Kidney tubule cell (primary cell): Measurements from ENCODE around the gene AKAP13.
"Not testable (repeated sequence)": the region's sequence is repeated elsewhere in the genome, so short reads cannot be mapped to it uniquely, and the experiment has no call there.

Experiments
- DNase-seq: peaks from one replicate; pipeline ENCODE4 v3.0.0-alpha.2; 2018; ENCODE audit warnings: low spot score

The AKAP13 gene

DNA sequence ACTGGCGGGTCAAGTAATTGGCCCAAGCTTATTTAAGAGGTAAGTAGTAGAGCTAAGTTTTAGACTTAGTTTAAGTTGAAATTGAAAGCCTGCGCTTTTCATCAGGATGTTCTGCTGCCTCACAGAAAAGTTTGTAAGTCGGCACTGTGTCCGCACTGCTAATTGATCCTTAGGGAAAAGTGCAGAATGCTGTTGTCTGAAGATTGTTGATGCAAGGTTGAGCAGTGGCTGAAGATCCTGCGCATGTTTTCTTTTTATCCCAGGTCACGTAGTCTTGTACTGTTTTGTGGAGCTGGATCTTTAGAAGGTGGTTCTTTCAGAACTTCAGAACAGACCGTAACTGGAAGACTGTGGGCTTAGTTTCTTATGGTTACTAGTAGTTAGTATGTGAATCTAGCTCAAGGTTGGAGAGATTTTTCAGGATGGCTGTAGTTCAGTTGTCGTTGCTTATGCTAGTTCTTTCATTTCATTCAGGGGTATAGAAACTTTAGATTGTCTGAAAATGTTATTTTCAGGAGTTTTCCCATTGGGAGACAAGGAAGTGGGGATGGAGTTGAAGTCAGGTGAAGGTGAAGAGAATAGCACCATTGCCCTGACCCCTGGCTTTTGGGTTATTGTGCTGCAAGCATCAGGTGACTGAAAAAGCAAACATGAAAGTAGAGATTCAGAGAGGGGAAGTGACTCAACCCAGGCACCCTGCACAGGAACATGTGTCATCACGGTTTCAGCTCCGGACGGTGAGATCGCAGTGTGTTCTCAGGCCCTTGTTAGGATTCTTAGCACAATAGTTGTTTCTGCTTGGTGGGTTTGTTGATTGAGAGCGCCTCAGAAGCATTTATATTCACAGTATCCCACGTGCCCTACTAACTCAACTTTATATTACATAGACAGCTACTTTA lies 32.8 kb downstream of the AKAP13 start:
- peak; percentile 95 for DNase-seq

DNA sequence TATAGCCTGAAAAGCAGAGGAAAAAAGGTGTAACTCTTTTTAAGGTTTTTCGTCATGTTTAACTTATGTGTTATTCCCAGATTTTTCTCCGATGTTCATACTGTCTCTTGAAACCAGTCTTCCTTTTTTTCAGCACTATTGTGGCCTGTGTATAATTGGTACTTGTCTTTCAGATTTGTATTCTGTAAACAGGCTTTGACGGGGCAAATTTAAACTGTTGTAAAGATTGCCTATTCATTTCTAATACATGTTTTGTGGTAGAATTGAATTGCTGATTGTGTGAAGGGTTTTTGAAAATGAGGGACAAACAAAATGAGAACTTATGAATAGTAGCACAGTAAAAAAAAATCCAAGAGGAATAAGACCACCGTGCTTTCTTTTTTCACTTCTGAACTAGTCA lies 33.6 kb downstream of the AKAP13 start:
- no peak for DNase-seq

DNA sequence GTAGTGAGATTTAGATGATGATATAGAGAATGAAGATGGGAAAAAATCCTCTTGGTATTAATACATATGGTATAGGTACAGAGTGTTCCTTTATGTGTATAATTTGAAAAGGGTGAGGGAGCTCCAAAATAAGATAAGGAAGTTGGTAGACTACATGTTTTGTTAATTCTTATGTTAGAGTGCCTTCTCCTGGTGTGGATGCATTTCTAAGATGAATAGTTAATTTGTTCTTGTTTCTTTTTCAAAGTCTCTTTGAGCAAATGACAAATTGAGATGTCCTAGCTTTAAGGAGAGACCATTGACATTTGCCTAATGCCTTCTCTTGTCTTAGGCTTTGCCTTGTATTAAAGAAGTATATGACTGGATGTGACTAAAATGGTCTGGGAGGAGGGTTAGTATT lies 34.1 kb downstream of the AKAP13 start:
- DNase-seq = peak; percentile 41

DNA sequence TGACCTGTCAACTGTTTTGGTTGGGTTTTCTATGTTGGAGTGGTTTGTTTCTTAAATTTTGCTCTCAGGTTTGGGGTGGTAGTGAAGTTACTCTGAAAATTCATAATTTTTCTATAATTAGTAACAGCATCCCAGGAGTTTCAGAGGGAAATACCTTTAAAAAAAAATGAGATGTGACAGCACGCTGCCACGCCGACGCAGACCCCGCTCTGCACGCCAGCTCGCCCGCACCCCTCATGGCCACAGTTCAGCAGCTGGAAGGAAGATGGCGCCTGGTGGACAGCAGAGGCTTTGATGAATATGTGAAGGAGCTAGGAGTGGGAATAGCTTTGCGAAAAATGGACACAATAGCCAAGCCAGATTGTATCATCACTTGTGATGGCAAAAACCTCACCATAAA lies 34.6 kb downstream of the AKAP13 start:
- DNase-seq = no peak

DNA sequence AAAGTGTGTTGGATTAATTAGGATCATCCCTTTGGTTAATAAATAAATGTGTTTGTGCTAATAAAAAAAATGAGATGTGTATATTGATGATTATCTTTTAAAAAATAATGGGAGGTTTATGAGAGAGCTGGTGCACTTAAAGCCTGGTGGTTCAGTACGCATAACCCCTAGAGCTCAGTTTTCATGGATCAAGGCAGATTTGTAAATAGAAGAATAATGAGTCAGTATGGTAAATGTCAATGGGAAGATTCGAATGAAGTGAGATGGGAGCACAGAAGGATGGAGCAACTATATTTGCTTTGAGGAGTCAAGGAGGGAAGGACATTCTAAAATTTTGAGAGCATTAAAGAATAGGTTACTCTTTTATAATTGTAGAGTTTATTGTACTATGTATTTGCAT lies 35.4 kb downstream of the AKAP13 start:
- no peak for DNase-seq

DNA sequence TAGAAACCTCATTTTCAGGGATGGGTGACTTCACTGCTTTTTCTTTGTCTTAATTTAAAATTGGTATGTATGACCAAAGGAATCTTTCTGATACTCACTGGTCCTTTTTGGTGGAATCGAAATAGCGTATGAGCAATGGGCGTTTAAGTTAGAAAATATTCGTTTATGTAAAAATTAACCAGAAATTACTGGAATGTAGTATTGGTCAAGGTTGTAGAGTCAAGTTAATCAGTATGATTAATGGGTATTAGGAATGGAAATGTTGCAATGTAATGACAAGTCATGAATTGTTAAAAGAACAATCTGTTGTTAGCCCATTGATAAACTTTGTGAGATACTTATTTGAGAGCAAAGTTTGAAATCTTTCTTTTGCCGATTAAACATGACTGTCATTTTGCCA lies 36.9 kb downstream of the AKAP13 start:
- peak; percentile 72 for DNase-seq

DNA sequence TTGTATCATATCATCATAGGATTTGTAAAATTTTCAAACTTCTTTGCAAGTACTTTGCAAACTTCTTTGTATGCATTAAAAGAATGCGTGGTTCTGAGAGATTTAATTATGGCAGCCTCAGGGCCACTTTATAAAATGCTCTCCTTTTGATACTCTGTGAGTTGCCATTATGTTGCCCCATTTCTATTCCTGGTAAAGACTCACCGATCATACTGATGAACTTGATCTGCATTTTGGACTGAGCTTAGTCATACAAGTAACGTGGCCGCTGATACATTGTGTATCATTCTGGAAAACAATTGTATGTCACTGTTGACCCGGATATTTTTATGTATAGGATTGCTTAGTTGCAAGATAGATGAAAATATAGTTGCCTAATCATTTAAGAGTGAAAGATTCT lies 38.8 kb downstream of the AKAP13 start:
- DNase-seq = no peak

DNA sequence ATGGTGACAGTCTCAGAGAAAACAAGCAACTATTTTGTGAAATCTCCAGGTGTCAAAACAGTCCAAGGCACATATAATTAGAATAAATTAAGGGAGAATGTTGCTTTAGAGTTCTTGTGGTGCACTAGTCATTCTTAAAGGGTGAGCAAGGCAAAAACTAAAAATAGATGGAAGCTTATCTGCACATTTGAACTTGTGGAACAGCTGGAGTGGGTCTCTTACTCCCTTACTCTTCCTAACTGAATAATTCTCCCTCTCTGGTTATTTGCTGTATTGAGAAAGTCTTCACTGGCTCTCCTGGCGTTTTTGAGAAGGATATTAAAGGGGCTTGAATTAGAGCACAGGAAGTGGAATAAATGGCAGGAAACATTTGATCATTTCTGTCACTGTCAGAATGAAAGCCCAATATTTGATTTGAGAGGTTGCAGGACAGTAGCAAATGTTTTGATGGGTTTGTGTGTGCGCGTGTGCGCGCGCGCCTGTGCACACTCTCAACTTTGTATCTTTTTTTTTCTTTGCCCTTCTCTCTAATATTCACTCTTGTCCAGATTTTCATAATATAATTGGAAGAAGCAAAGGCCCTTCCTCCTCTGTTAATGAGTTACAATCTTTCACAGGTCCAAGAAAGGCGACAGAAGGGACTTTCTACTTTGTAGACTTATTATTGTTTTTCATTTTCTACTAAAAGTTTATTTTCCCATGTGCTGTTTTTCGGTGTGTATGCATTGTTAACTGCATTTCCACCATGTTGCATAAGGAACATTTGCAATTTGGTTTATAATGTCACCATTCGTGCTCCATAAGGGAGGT lies 40.9 kb downstream of the AKAP13 start:
- DNase-seq = no peak

DNA sequence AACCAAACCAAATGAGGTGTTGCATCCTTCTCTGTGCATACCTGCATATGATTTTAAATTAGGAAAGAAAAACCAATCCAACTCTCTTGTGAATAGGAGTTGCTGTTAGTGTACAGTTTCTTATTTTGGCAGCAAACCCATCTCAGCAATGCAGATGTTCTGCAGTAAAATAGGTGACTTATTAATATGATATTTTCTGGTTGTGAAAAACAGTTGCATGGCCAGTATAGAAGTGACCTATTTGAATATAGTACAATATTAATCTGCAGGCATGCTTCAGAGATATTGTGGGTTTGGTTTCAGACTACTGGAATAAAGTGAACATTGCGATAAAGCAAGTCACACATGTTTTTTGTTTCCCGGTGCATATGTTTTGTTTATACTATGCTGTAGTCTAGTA lies 42.2 kb downstream of the AKAP13 start:
- DNase-seq = no peak

DNA sequence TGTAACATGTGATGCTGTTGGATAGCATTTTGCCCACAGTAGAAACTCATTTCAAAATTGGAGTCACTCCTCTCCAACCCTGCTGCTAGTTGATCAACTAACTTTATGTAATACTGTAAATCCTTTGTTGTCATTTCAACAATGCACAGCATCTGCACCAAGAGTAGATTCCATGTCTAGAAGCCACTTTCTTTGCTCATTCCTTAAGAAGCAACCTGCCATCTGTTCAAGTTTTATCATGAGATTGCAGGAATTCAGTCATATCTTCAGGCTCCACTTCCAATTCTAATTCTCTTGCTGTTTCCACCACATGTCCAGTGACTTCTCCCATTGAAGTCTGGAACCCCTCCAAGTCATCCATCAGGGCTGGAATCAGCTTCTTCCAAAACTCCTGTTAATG lies 42.9 kb downstream of the AKAP13 start:
- DNase-seq = no peak

DNA sequence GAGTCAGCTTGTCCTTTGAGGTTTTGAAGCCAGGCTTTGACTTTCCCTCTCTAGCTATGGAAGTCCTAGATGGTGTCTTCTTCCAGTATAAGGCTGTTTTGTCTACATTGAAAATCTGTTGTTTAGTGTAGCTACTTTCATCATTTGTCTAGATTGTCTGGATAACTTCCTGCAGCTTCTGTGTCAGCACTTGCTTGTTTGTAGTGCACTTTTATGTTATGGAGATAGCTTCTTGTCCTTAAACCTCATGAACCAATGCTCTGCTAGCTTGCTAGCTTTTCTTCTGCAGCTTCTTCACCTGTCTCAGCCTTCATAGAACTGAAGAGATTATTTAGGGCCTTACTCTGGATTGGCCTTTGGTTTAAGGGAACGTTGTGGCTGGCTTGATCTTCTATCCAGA lies 43.8 kb downstream of the AKAP13 start:
- no peak for DNase-seq

DNA sequence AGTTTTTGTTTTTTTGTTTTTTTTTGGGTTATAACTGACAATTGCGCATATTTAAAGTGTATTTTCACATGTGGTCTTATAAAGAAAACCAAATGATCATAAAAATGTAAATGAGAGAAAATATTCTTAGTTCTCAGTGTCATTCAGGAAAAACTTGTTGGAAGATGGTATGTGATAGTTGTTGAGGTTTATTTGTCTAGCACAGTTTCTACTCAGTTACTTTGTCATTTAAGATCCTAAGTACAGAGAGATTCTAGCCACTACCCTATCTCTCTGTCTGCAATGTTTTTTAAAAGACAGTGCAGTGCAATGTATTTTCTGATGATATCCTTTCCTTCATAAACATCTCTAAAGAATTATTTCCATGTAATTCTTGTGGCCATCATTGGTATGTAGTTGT lies 46.1 kb downstream of the AKAP13 start:
- DNase-seq = no peak

DNA sequence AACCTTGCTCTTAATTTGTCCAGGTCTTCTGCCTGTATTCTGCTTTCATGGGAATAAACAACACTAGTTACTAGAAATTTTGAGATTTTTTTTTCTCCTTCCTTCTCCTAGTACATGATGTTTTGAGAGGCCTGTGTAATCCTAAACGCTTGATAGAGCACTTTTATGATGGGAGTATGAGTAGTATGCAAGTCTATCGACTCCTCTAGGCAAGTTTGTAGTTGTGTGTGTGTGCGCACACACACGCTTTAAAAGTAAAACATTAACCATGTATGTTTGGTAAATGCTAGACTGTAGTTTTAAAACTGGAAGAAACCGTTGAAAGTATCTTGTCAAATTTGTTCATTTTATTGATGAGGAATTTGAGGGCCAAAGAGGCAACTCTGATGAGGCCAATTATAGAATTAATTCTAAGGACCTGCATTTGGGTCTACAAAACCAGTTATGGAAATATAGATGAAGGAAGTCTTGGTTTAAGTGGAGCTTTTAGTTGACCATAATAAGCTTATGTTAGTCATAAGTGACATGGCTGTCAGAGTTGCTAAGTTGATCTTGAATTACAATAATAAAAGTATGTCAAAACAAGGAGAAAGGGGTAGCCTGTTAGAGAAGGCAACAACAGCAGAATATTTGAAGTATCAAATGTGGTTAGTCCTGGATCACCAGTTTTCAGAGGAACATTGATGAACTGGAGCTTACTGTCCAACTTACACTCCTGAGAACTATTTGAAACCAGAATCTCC lies 47.1 kb downstream of the AKAP13 start:
- peak; percentile 75 for DNase-seq

DNA sequence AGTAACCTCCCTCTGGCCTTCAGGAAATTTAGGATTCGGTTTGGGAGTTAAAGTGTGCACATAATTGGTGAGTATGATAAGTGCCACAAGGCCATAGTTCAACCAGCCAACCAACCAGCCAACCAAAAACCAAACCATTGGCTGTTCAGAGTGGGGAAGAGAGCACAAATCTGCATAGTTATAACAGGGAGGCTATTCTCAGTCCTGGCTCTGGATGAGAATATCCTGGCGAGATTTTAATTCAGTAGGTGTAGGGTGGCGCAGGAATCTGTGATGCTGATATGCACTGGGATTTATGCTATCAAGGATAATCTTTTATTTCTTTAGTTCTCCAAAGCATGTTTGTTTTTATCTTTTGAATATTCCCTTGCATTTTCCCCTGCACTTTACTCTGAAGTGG lies 49.1 kb downstream of the AKAP13 start:
- no peak for DNase-seq

DNA sequence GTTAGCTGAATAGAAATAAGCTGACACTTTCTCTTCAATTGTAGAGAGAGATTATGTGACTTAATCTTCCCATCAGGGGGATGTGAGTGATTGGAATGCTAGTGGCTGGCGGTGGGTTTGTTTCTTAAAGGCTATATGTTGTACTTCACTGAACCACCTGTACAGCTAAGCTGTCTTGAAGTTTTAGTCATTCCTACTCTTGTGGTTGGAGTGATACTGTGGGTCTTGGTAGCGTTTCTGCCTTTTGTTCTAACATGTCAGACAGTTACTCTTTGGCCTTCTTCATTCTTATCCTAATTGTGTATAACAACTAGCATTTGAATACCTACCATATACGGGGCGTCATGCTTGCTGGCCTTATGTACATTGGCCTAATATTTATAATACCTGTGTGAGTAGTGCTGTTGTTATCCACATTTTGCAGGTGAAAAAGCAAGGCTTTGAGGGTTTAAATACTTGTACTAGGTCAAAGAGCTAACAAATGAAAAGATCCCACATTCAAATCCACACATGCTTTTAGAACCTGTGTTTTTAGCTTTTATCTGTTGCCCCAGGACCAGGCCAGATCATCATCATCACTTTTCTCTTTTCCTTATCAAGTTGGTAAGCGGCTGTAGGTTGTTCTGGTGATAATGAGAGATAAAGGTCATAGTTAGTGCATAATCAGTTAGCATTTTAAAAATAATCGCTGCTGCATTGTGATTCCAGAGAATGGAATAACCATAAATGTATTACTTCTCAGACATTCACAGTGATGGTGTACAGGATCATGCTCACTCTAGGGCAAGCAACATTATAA lies 50.2 kb downstream of the AKAP13 start:
- no peak for DNase-seq

DNA sequence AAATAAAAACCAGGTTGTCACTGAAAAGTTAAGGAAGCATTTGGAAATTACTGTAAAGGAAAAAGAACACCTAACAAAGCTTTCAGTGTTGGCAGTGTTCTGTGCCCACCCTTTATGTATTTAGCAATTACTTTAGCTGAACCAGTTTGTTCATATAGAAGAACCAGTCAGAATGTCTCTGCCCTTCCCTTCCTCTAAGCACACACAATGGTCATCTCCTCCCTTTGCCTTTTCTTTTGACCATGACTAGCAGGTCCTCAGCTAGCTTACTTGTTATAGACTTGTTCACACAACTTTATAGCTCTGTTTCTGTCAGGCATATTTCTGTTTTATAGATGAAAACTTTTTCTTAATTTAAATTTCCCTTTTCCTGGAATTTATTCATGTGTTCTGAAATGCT lies 59.6 kb downstream of the AKAP13 start:
- DNase-seq = no peak

DNA sequence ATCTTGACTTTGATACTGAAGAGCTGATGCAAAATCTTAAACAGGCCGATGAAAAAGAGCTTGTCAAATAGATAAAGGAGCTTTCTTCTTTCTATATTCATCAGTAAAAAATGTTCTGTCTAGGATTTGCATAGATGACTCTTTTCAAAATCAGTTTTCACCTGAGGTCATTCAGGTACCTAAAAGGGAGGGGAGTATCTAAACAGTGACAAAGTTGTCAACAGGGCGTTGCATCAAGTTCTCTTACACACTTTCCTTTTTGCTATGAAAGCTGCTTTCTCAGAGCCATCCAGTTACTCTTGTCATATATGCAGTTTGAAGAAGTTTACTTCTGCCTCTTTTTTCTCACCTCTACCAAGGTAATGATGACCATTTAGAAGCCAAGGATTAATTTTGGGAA lies 60.0 kb downstream of the AKAP13 start:
- DNase-seq = no peak

DNA sequence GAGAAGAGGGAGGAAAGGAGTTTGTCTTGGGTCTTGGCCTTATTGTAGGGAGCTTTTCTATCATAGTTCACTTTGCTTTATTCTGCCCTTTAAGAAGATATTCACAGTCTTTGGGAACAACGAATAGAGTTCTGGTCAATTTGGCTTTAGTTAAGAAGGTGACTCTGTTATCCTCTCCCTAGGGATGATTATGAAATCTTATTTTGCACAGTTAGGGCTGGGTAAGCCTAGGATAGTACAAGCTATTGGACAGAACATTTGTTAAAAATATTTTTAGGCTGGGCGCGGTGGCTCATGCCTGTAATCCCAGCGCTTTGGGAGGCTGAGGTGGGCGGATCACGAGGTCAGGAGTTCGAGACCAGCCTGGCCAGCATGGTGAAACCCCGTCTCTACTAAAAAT lies 61.5 kb downstream of the AKAP13 start:
- not testable (repeated sequence) for DNase-seq

DNA sequence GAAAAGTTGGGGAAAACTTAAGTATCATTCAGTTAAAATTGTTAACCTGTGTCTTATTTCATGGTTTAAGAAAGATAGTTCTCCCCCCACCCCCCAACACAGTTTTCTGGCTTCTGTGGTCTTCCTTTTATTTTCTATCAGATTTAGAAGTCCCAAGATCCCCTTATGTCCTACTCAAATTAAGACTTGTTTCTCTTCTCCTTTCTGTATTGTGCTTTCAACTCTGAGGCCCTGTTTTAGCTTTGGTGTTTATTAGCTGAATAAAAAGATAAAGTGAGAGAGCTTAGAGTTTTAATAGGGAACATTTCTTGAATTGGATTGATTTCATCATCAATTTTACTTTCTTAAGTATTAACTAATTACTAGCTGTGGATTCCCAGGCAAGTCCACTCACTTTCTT lies 62.6 kb downstream of the AKAP13 start:
- no peak for DNase-seq

DNA sequence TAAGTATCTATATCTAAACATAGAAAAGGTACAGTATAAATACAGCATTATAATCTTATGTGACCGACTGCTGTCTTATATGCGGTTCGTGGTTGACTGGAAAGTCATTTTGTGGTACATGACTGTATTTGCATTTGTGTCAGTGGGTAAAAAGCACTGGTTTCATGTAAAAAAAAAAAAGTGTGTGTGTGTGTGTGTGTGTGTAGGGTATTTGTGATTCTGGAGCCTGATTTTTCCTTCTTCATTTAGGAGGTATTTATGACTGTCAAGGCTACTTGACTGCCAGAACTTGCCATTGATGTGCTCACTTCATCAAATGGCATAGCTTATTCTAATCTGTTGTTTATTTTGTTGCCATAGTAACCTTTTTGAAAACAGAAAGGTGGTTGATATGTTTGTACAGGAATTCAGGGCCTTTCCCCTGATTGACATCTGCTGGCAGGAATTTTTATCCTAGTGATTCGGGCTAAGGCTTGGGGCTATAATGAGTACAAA lies 63.2 kb downstream of the AKAP13 start:
- peak; percentile 94 for DNase-seq

DNA sequence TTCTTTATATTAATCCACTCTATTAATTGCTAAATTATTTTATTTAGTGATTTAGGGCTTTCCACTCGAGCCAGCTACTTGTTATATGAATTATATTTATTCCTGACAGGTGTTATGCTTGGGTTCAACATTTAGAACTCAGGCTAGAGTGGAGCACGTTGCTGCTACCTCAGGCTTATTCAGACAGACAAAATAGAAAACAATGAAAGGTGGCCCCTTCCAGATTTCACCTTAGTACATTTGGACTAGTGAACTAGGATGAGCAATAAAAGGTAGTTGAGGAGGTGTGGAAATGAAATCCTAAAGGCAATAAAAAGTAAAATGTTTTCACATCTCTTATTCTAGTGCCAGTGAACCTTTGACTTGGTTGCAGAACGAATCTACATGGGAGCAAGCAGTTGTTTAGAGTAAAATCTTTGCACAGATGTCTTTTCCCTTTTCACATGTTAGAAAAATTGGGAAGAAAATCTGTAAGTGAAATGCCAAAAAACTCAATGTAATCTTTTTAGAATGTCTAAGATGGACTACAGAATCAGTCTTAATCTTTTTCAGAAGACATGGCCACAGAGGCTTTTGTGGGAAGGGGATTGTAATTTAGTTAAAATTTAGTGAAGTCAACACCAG lies 63.8 kb downstream of the AKAP13 start:
- no peak for DNase-seq
